Thyroid gland (tissue), 4 donors: ENCODE results near the gene EEIG2.

ENCODE experiments used
- POLR2A ChIP-seq, 2 donors: fragments of 450-650 bp; IDR thresholded peaks; one replicate each; pipeline ENCODE4 v1.6.1; 2017; ENCODE audit warnings: antibody characterized with exemption in 2 of 2, mild to moderate bottlenecking in 2 of 2, moderate library complexity in 1 of 2
- TF ChIP-seq, protein P1 (sequence below), 6 experiments: fragments of 200-600 bp in 3 of 6; fragments of 450-650 bp in 3 of 6; sonication (generic) in 3 of 6; IDR thresholded peaks; one replicate each; pipeline ENCODE4 v1.5.1; 2016 to 2019; ENCODE audit warnings: antibody characterized with exemption in 6 of 6, mild to moderate bottlenecking in 2 of 6, inconsistent platforms in 1 of 6, moderate library complexity in 1 of 6

DNA sequence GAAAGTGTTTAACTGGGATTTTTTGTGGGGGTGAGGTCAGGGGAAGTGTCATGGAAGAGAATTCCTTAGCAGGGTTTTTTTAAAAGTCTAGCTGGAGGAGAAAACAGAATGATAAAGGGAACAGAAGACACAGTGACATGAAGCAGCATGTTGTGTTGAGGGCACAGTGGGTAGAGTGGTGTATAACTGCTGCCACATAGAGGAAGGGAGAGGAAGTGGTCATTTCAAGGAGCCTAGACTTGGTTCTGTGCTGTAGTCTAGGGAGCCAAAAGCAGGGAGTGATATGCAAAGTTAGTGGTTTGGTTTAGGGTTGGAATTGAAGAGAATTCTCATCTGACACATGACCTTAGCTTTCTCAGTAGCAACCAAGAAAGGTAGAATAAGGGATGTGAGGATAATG, 10.2 kb downstream of the EEIG2 start:
- TF ChIP-seq, protein P1, sequence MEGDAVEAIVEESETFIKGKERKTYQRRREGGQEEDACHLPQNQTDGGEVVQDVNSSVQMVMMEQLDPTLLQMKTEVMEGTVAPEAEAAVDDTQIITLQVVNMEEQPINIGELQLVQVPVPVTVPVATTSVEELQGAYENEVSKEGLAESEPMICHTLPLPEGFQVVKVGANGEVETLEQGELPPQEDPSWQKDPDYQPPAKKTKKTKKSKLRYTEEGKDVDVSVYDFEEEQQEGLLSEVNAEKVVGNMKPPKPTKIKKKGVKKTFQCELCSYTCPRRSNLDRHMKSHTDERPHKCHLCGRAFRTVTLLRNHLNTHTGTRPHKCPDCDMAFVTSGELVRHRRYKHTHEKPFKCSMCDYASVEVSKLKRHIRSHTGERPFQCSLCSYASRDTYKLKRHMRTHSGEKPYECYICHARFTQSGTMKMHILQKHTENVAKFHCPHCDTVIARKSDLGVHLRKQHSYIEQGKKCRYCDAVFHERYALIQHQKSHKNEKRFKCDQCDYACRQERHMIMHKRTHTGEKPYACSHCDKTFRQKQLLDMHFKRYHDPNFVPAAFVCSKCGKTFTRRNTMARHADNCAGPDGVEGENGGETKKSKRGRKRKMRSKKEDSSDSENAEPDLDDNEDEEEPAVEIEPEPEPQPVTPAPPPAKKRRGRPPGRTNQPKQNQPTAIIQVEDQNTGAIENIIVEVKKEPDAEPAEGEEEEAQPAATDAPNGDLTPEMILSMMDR (IDR thresholded peaks at IDR 0.05), result peak in 2 of 6 experiments; percentile 32 to 38
- no peak for TF ChIP-seq POLR2A (IDR thresholded peaks at IDR 0.05)
